ENCODE measurements around the gene POLD3. TPM values are rescaled to one million over a fixed set of nuclear protein-coding genes. Genes with fewer than 3 reads are reported as not detected.

POLD3 gene
- polyA plus RNA-seq (2013, experiment 1 of 2), result 32.8 TPM
- 34.6 TPM for polyA plus RNA-seq (2013, experiment 2 of 2)

- H3K4ac ChIP-seq (ENCODE audit: low read length), result peak within 1 kb of the TSS; percentile 46
- DNase-seq (ENCODE audit: low spot score), result peak; percentile 89
- no peaks in the 10 kb centered on the region for H3K4me1 ChIP-seq (ENCODE audit: control insufficient read depth in 2 of 2, insufficient read depth in 1 of 2, low read depth in 1 of 2, low read length in 2 of 2)
- peak within 1 kb of the TSS; percentile 73 to 100 for H3K4me3 ChIP-seq (ENCODE audit: low read length in 2 of 2)
- H4K8ac ChIP-seq (ENCODE audit: low read depth, low read length), result no peak within 1 kb of the TSS
- no peak within 1 kb of the TSS for H2BK12ac ChIP-seq (ENCODE audit: low read length)
- peaks cover 9 to 39% of the 10 kb centered on the region in 2 donors for H3K36me3 ChIP-seq (replicated peaks in 1 of 2; ENCODE audit: control insufficient read depth in 2 of 2, insufficient read depth in 2 of 2, low read length in 2 of 2)
- no peak within 1 kb of the TSS for H3K14ac ChIP-seq (ENCODE audit: low read length)
- WGBS, 2 donors (ENCODE audit: extremely low coverage in 2 of 2, insufficient read length in 2 of 2, insufficient replicate concordance in 1 of 2), result no CpG with 5 or more reads among the region's 63 CpGs
- no peaks in the 10 kb centered on the region for H3K27me3 ChIP-seq (ENCODE audit: control insufficient read depth in 3 of 3, insufficient read depth in 3 of 3, low read depth in 1 of 3, low read length in 3 of 3)
- no peak within 1 kb of the TSS for H2BK5ac ChIP-seq (ENCODE audit: low read length)
- peak within 1 kb of the TSS; percentile 68 for H3K23ac ChIP-seq (ENCODE audit: low read depth, low read length, poor library complexity)
- no peaks in the 10 kb centered on the region for H3K79me1 ChIP-seq (ENCODE audit: low read depth, low read length)
- H2AK5ac ChIP-seq (ENCODE audit: low read depth, low read length), result no peak within 1 kb of the TSS
- peak within 1 kb of the TSS; percentile 58 for H3K4me2 ChIP-seq (ENCODE audit: insufficient read depth, low read length, poor library complexity, severe bottlenecking)
- H3K27ac ChIP-seq (replicated peaks; ENCODE audit: low read length), result peak within 1 kb of the TSS; percentile 42
- H2BK15ac ChIP-seq (ENCODE audit: low read length), result no peak within 1 kb of the TSS
- peak within 1 kb of the TSS; percentile 91 for H2AFZ ChIP-seq (ENCODE audit: low read length)
- no peak within 1 kb of the TSS for H4K91ac ChIP-seq (ENCODE audit: low read depth, low read length, poor library complexity)
- peaks cover 0 to 31% of the 10 kb centered on the region in 2 donors for H3K9me3 ChIP-seq (replicated peaks in 1 of 2; ENCODE audit: control insufficient read depth in 2 of 2, insufficient read depth in 1 of 2, low read depth in 1 of 2, low read length in 2 of 2)
- H2BK120ac ChIP-seq (ENCODE audit: low read depth, low read length), result no peak within 1 kb of the TSS
- H3K9ac ChIP-seq (ENCODE audit: low read depth, low read length, poor library complexity), result peak within 1 kb of the TSS; percentile 96
- peak within 1 kb of the TSS; percentile 94 for H3K18ac ChIP-seq (ENCODE audit: low read length)
Observed at GRCh38 chr11:74592441-74593362, at the start of gene POLD3. Gene POLD3, plus strand, starts transcription at chr11:74592582. Its CDS starts 77 bp downstream, at chr11:74592659.

- peak overlapping the region in 1 of 2 donors; percentile 23 for H3K4me3 ChIP-seq (ENCODE audit: low read length in 2 of 2)
- no peak overlapping the region for H2BK15ac ChIP-seq (ENCODE audit: low read length)
- no peak overlapping the region for H2BK5ac ChIP-seq (ENCODE audit: low read length)
- no peaks in the 10 kb centered on the region for H3K4me1 ChIP-seq (ENCODE audit: control insufficient read depth in 2 of 2, insufficient read depth in 1 of 2, low read depth in 1 of 2, low read length in 2 of 2)
- H3K27me3 ChIP-seq (ENCODE audit: control insufficient read depth in 3 of 3, insufficient read depth in 3 of 3, low read depth in 1 of 3, low read length in 3 of 3), result peaks cover 0 to 3% (median 0%) of the 10 kb centered on the region in 3 experiments
- no peak overlapping the region for H2AK5ac ChIP-seq (ENCODE audit: low read depth, low read length)
- H3K79me1 ChIP-seq (ENCODE audit: low read depth, low read length), result no peaks in the 10 kb centered on the region
- H2AFZ ChIP-seq (ENCODE audit: low read length), result no peak overlapping the region
- H4K8ac ChIP-seq (ENCODE audit: low read depth, low read length), result no peak overlapping the region
- H3K18ac ChIP-seq (ENCODE audit: low read length), result no peak overlapping the region
- no peak overlapping the region for H3K14ac ChIP-seq (ENCODE audit: low read length)
- no peak overlapping the region for H4K91ac ChIP-seq (ENCODE audit: low read depth, low read length, poor library complexity)
- no CpG with 5 or more reads among the region's 2 CpGs for WGBS, 2 donors (ENCODE audit: extremely low coverage in 2 of 2, insufficient read length in 2 of 2, insufficient replicate concordance in 1 of 2)
- no peaks in the 10 kb centered on the region for H3K36me3 ChIP-seq (replicated peaks in 1 of 2; ENCODE audit: control insufficient read depth in 2 of 2, insufficient read depth in 2 of 2, low read length in 2 of 2)
- DNase-seq (ENCODE audit: low spot score), result no peak
- no peak overlapping the region for H3K9ac ChIP-seq (ENCODE audit: low read depth, low read length, poor library complexity)
- no peak overlapping the region for H3K4ac ChIP-seq (ENCODE audit: low read length)
- H2BK12ac ChIP-seq (ENCODE audit: low read length), result no peak overlapping the region
- no peak overlapping the region for H2BK120ac ChIP-seq (ENCODE audit: low read depth, low read length)
- H3K23ac ChIP-seq (ENCODE audit: low read depth, low read length, poor library complexity), result no peak overlapping the region
- H3K27ac ChIP-seq (replicated peaks; ENCODE audit: low read length), result no peak overlapping the region
- peaks cover 9 to 22% of the 10 kb centered on the region in 2 donors for H3K9me3 ChIP-seq (replicated peaks in 1 of 2; ENCODE audit: control insufficient read depth in 2 of 2, insufficient read depth in 1 of 2, low read depth in 1 of 2, low read length in 2 of 2)
- no peak overlapping the region for H3K4me2 ChIP-seq (ENCODE audit: insufficient read depth, low read length, poor library complexity, severe bottlenecking)
Observed at GRCh38 chr11:74543991-74544390, 48.4 kb upstream of the POLD3 start.

- no peak overlapping the region for H2BK120ac ChIP-seq (ENCODE audit: low read depth, low read length)
- H3K18ac ChIP-seq (ENCODE audit: low read length), result no peak overlapping the region
- H3K9me3 ChIP-seq (replicated peaks in 1 of 2; ENCODE audit: control insufficient read depth in 2 of 2, insufficient read depth in 1 of 2, low read depth in 1 of 2, low read length in 2 of 2), result peaks cover 6 to 19% of the 10 kb centered on the region in 2 donors
- H4K8ac ChIP-seq (ENCODE audit: low read depth, low read length), result no peak overlapping the region
- H3K14ac ChIP-seq (ENCODE audit: low read length), result no peak overlapping the region
- H4K91ac ChIP-seq (ENCODE audit: low read depth, low read length, poor library complexity), result no peak overlapping the region
- WGBS, 2 donors (ENCODE audit: extremely low coverage in 2 of 2, insufficient read length in 2 of 2, insufficient replicate concordance in 1 of 2), result no CpG with 5 or more reads among the region's 5 CpGs
- no peak overlapping the region for H2BK12ac ChIP-seq (ENCODE audit: low read length)
- H3K4me2 ChIP-seq (ENCODE audit: insufficient read depth, low read length, poor library complexity, severe bottlenecking), result no peak overlapping the region
- no peak overlapping the region for H2BK15ac ChIP-seq (ENCODE audit: low read length)
- no peak overlapping the region for H2AK5ac ChIP-seq (ENCODE audit: low read depth, low read length)
- H3K79me1 ChIP-seq (ENCODE audit: low read depth, low read length), result no peaks in the 10 kb centered on the region
- no peak for DNase-seq (ENCODE audit: low spot score)
- H2BK5ac ChIP-seq (ENCODE audit: low read length), result no peak overlapping the region
- H3K4ac ChIP-seq (ENCODE audit: low read length), result no peak overlapping the region
- H3K23ac ChIP-seq (ENCODE audit: low read depth, low read length, poor library complexity), result no peak overlapping the region
- H3K27ac ChIP-seq (replicated peaks; ENCODE audit: low read length), result no peak overlapping the region
- no peaks in the 10 kb centered on the region for H3K4me1 ChIP-seq (ENCODE audit: control insufficient read depth in 2 of 2, insufficient read depth in 1 of 2, low read depth in 1 of 2, low read length in 2 of 2)
- no peak overlapping the region for H3K4me3 ChIP-seq (ENCODE audit: low read length in 2 of 2)
- no peak overlapping the region for H3K9ac ChIP-seq (ENCODE audit: low read depth, low read length, poor library complexity)
- peaks cover 0 to 10% (median 0%) of the 10 kb centered on the region in 3 experiments for H3K27me3 ChIP-seq (ENCODE audit: control insufficient read depth in 3 of 3, insufficient read depth in 3 of 3, low read depth in 1 of 3, low read length in 3 of 3)
- no peaks in the 10 kb centered on the region for H3K36me3 ChIP-seq (replicated peaks in 1 of 2; ENCODE audit: control insufficient read depth in 2 of 2, insufficient read depth in 2 of 2, low read length in 2 of 2)
- H2AFZ ChIP-seq (ENCODE audit: low read length), result no peak overlapping the region
Observed at GRCh38 chr11:74546752-74547151, 45.6 kb upstream of the POLD3 start.

- no peak overlapping the region for H3K14ac ChIP-seq (ENCODE audit: low read length)
- H2BK120ac ChIP-seq (ENCODE audit: low read depth, low read length), result no peak overlapping the region
- H2BK5ac ChIP-seq (ENCODE audit: low read length), result no peak overlapping the region
- no peak overlapping the region for H4K8ac ChIP-seq (ENCODE audit: low read depth, low read length)
- H3K9ac ChIP-seq (ENCODE audit: low read depth, low read length, poor library complexity), result no peak overlapping the region
- peaks cover 0 to 10% (median 0%) of the 10 kb centered on the region in 3 experiments for H3K27me3 ChIP-seq (ENCODE audit: control insufficient read depth in 3 of 3, insufficient read depth in 3 of 3, low read depth in 1 of 3, low read length in 3 of 3)
- H2BK15ac ChIP-seq (ENCODE audit: low read length), result no peak overlapping the region
- peaks cover 0 to 2% of the 10 kb centered on the region in 2 donors for H3K4me1 ChIP-seq (ENCODE audit: control insufficient read depth in 2 of 2, insufficient read depth in 1 of 2, low read depth in 1 of 2, low read length in 2 of 2)
- H4K91ac ChIP-seq (ENCODE audit: low read depth, low read length, poor library complexity), result no peak overlapping the region
- H3K18ac ChIP-seq (ENCODE audit: low read length), result no peak overlapping the region
- H3K4me2 ChIP-seq (ENCODE audit: insufficient read depth, low read length, poor library complexity, severe bottlenecking), result no peak overlapping the region
- WGBS, 2 donors (ENCODE audit: extremely low coverage in 2 of 2, insufficient read length in 2 of 2, insufficient replicate concordance in 1 of 2), result no CpG with 5 or more reads among the region's 4 CpGs
- no peak overlapping the region for H3K4ac ChIP-seq (ENCODE audit: low read length)
- H3K4me3 ChIP-seq (ENCODE audit: low read length in 2 of 2), result no peak overlapping the region
- H3K9me3 ChIP-seq (replicated peaks in 1 of 2; ENCODE audit: control insufficient read depth in 2 of 2, insufficient read depth in 1 of 2, low read depth in 1 of 2, low read length in 2 of 2), result no peaks in the 10 kb centered on the region
- H3K79me1 ChIP-seq (ENCODE audit: low read depth, low read length), result no peaks in the 10 kb centered on the region
- no peak overlapping the region for H2BK12ac ChIP-seq (ENCODE audit: low read length)
- H2AFZ ChIP-seq (ENCODE audit: low read length), result no peak overlapping the region
- no peaks in the 10 kb centered on the region for H3K36me3 ChIP-seq (replicated peaks in 1 of 2; ENCODE audit: control insufficient read depth in 2 of 2, insufficient read depth in 2 of 2, low read length in 2 of 2)
- H3K27ac ChIP-seq (replicated peaks; ENCODE audit: low read length), result no peak overlapping the region
- H2AK5ac ChIP-seq (ENCODE audit: low read depth, low read length), result no peak overlapping the region
- H3K23ac ChIP-seq (ENCODE audit: low read depth, low read length, poor library complexity), result no peak overlapping the region
- no peak for DNase-seq (ENCODE audit: low spot score)
Observed at GRCh38 chr11:74550991-74551753, 41.2 kb upstream of the POLD3 start.

Measured in neuronal stem cell (in vitro differentiated cells).